T-helper 2 cell treated with Interferon-gamma antibody and Interleukin-4, amounts not matched to agents 100 ng/mL and 5 ng/mL, for 36 hours (primary cell): ENCODE results near the gene MAPK8IP3. TPM values are rescaled to one million over a fixed set of nuclear protein-coding genes. Genes with fewer than 3 reads are reported as not detected.

Source experiments
- intact Hi-C: fragments of 100-400 bp; cut with micrococcal nuclease; formaldehyde crosslinking; loops from one replicate; pipeline ENCODE4 v1.15.1; 2023
- total RNA-seq: library from RNA; stranded (reverse); gene quantifications from 2 replicates; pipeline ENCODE4 v1.2.3, GENCODE V29; 2022

Gene MAPK8IP3
- 86.9 and 89.1 TPM in 2 replicates for total RNA-seq

- intact Hi-C loops: loop anchor here (1.0 to 10.0 kb wide), 4 partner anchors 28 to 211 kb away; partner anchors contain the start of genes CRAMP1, EME2, IFT140 and JPT2
These were observed at the start of gene MAPK8IP3 for GRCh38 chr16:1705688-1706385. TSS of gene MAPK8IP3 (plus strand) at chr16:1706195. CDS start at chr16:1706340, 145 bp downstream.

- intact Hi-C loops: no loop called here
These were observed 49.0 kb upstream of the MAPK8IP3 start for GRCh38 chr16:1656808-1657617.

- intact Hi-C loops: no loop called here
These were observed 48.2 kb upstream of the MAPK8IP3 start for GRCh38 chr16:1657841-1658240.

- intact Hi-C loops: no loop called here
These were observed 47.0 kb upstream of the MAPK8IP3 start for GRCh38 chr16:1659031-1659430.

GRCh38 chr16:1661826-1662225 lies 44.2 kb upstream of the MAPK8IP3 start:
- intact Hi-C loops: no loop called here

- intact Hi-C loops: no loop called here
These were observed 43.5 kb upstream of the MAPK8IP3 start for GRCh38 chr16:1662543-1662942.

GRCh38 chr16:1665829-1666228 lies 40.2 kb upstream of the MAPK8IP3 start:
- intact Hi-C loops: no loop called here

GRCh38 chr16:1666316-1666715 lies 39.7 kb upstream of the MAPK8IP3 start:
- intact Hi-C loops: no loop called here

- intact Hi-C loops: no loop called here
These were observed 38.7 kb upstream of the MAPK8IP3 start for GRCh38 chr16:1667271-1667670.

- intact Hi-C loops: no loop called here
These were observed 38.1 kb upstream of the MAPK8IP3 start for GRCh38 chr16:1667916-1668315.

- intact Hi-C loops: no loop called here
These were observed 37.2 kb upstream of the MAPK8IP3 start for GRCh38 chr16:1668612-1669319.

GRCh38 chr16:1669698-1670097 lies 36.3 kb upstream of the MAPK8IP3 start:
- intact Hi-C loops: no loop called here

- intact Hi-C loops: no loop called here
These were observed 35.6 kb upstream of the MAPK8IP3 start for GRCh38 chr16:1670371-1670770.

GRCh38 chr16:1670866-1671265 lies 35.1 kb upstream of the MAPK8IP3 start:
- intact Hi-C loops: no loop called here

- intact Hi-C loops: no loop called here
These were observed 32.4 kb upstream of the MAPK8IP3 start for GRCh38 chr16:1673424-1674151.

GRCh38 chr16:1674306-1674705 lies 31.7 kb upstream of the MAPK8IP3 start:
- intact Hi-C loops: no loop called here

- intact Hi-C loops: no loop called here
These were observed 31.0 kb upstream of the MAPK8IP3 start for GRCh38 chr16:1674751-1675664.

GRCh38 chr16:1676661-1677060 lies 29.3 kb upstream of the MAPK8IP3 start:
- intact Hi-C loops: no loop called here

- intact Hi-C loops: no loop called here
These were observed 28.7 kb upstream of the MAPK8IP3 start for GRCh38 chr16:1677339-1677738.

GRCh38 chr16:1677942-1678499 lies 28.0 kb upstream of the MAPK8IP3 start, which contains the start of gene JPT2:
TSS of gene JPT2 (plus strand) at chr16:1678279. CDS start at chr16:1678313, 34 bp downstream.
- intact Hi-C loops: loop anchor here (1.0 kb wide), 3 partner anchors 27 to 148 kb away; partner anchors contain the start of genes CRAMP1, HAGH and IFT140
